Sigmoid colon (tissue), 4 donors: Measurements from ENCODE around the gene ZNF467.

Source experiments
- CTCF ChIP-seq, 4 experiments: fragments of 450-650 bp in 3 of 4; fragments of 200-600 bp in 1 of 4; IDR thresholded peaks; one replicate each; pipeline ENCODE4 v1.5.1; 2016 to 2019; ENCODE audit warnings: antibody characterized with exemption in 4 of 4, mild to moderate bottlenecking in 3 of 4, moderate library complexity in 2 of 4
- EP300 ChIP-seq, 4 donors: sonication (generic); formaldehyde crosslinking; IDR thresholded peaks; one replicate each; pipeline ENCODE4 v1.6.1; 2017; ENCODE audit warnings: antibody characterized with exemption in 4 of 4
- POLR2A ChIP-seq, 2 donors: fragments of 450-650 bp; IDR thresholded peaks; one replicate each; pipeline ENCODE4 v1.6.1; 2016; ENCODE audit warnings: antibody characterized with exemption in 2 of 2, mild to moderate bottlenecking in 2 of 2, moderate library complexity in 2 of 2
- POLR2AphosphoS5 ChIP-seq, 4 donors: sonication (generic); formaldehyde crosslinking; IDR thresholded peaks; one replicate each; pipeline ENCODE4 v1.6.1; 2017; ENCODE audit warnings: antibody characterized with exemption in 4 of 4

DNA sequence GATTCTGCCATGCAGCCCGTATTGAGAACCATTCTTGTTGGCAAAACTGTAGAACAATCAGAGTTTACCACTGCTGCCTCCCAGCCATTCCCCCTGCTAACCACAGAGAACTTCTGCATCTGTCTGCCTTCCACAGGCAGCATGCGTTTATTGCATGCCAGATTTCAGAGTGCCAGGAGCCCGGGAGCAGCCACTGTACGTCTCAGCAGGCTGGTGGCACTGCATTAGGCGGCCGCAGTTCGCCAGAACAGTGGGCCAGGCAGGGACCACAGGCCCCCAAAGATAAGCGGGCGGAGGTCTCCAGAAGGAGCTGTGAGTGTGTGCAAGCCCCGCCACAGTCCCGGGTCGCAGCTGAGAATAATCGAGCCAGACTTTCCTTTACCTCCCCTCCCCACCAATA, 31.8 kb downstream of the ZNF467 start:
- TF ChIP-seq CTCF (IDR thresholded peaks at IDR 0.05), result no peak
- TF ChIP-seq POLR2A (IDR thresholded peaks at IDR 0.05), result no peak
- no peak for TF ChIP-seq POLR2AphosphoS5 (IDR thresholded peaks at IDR 0.05)
- no peak for TF ChIP-seq EP300 (IDR thresholded peaks at IDR 0.05)
